Mucosa of stomach (tissue), 1 donor: ENCODE results near the gene ADORA3.
A peak's percentile ranks its signal among the peaks of the same experiment; 100 is the strongest.

Source experiments
- H3K27me3 ChIP-seq: one replicate; pipeline ENCODE4 v1.7.0; 2013; ENCODE audit warnings: mild to moderate bottlenecking, low read length; ENCODE audit not compliant: control insufficient read depth, insufficient read depth
- H3K36me3 ChIP-seq: one replicate; pipeline ENCODE4 v1.7.0; 2013; ENCODE audit warnings: low read length; ENCODE audit not compliant: control insufficient read depth, insufficient read depth
- H3K4me1 ChIP-seq: one replicate; pipeline ENCODE4 v1.7.0; 2013; ENCODE audit warnings: mild to moderate bottlenecking, low read length; ENCODE audit not compliant: control insufficient read depth, insufficient read depth
- H3K4me3 ChIP-seq: one replicate; pipeline ENCODE4 v1.7.0; 2013; ENCODE audit warnings: low read length
- H3K9ac ChIP-seq: one replicate; pipeline ENCODE4 v1.7.0; 2013; ENCODE audit warnings: mild to moderate bottlenecking, low read length, moderate library complexity
- H3K9me3 ChIP-seq: one replicate; pipeline ENCODE4 v1.7.0; 2013; ENCODE audit warnings: mild to moderate bottlenecking, low read length, moderate library complexity; ENCODE audit not compliant: control insufficient read depth
- donor health status: Pancreatic carcinoma.

The ADORA3 gene

GRCh38 chr1:111483876-111484275, 19.6 kb downstream of the ADORA3 start:
- Histone ChIP-seq H3K9ac (no peak overlapping the region), H3K4me1 (peaks cover 3% of the 10 kb centered on the region), H3K4me3 (no peak overlapping the region), H3K27me3 (no peaks in the 10 kb centered on the region), H3K9me3 (no peaks in the 10 kb centered on the region), H3K36me3 (no peaks in the 10 kb centered on the region)

- Histone ChIP-seq H3K9me3 (no peaks in the 10 kb centered on the region), H3K4me1 (peaks cover 3% of the 10 kb centered on the region), H3K9ac (no peak overlapping the region), H3K36me3 (no peaks in the 10 kb centered on the region), H3K27me3 (no peaks in the 10 kb centered on the region), H3K4me3 (no peak overlapping the region)
These were observed 20.3 kb downstream of the ADORA3 start for GRCh38 chr1:111483166-111483565.

- H3K4me1 ChIP-seq: peaks cover 3% of the 10 kb centered on the region
- H3K36me3 ChIP-seq: no peaks in the 10 kb centered on the region
- H3K9me3 ChIP-seq: no peaks in the 10 kb centered on the region
- H3K27me3 ChIP-seq: no peaks in the 10 kb centered on the region
- no peak overlapping the region for H3K9ac ChIP-seq
- no peak overlapping the region for H3K4me3 ChIP-seq
These were observed 21.8 kb downstream of the ADORA3 start for GRCh38 chr1:111481387-111482221.

GRCh38 chr1:111480674-111481073, 22.8 kb downstream of the ADORA3 start:
- H3K4me3 ChIP-seq: no peak overlapping the region

GRCh38 chr1:111476761-111477309, 26.6 kb downstream of the ADORA3 start:
- H3K9ac ChIP-seq: no peak overlapping the region
- H3K27me3 ChIP-seq: no peaks in the 10 kb centered on the region
- H3K4me3 ChIP-seq: no peak overlapping the region
- no peaks in the 10 kb centered on the region for H3K9me3 ChIP-seq
- peaks cover 2% of the 10 kb centered on the region for H3K4me1 ChIP-seq
- H3K36me3 ChIP-seq: no peaks in the 10 kb centered on the region

More at GRCh38 chr1:111480674-111481073, 22.8 kb downstream of the ADORA3 start:
- Histone ChIP-seq H3K36me3 (no peaks in the 10 kb centered on the region), H3K9ac (no peak overlapping the region), H3K9me3 (no peaks in the 10 kb centered on the region), H3K4me1 (peaks cover 3% of the 10 kb centered on the region), H3K27me3 (no peaks in the 10 kb centered on the region)

GRCh38 chr1:111476214-111476613, 27.2 kb downstream of the ADORA3 start:
- Histone ChIP-seq H3K27me3 (no peaks in the 10 kb centered on the region), H3K4me3 (no peak overlapping the region), H3K9me3 (no peaks in the 10 kb centered on the region), H3K36me3 (no peaks in the 10 kb centered on the region), H3K4me1 (no peaks in the 10 kb centered on the region), H3K9ac (no peak overlapping the region)

GRCh38 chr1:111475701-111476100, 27.7 kb downstream of the ADORA3 start:
- Histone ChIP-seq H3K9me3 (no peaks in the 10 kb centered on the region), H3K4me1 (no peaks in the 10 kb centered on the region), H3K27me3 (no peaks in the 10 kb centered on the region), H3K36me3 (no peaks in the 10 kb centered on the region), H3K9ac (no peak overlapping the region), H3K4me3 (no peak overlapping the region)

GRCh38 chr1:111474521-111474920, 28.9 kb downstream of the ADORA3 start:
- H3K27me3 ChIP-seq: no peaks in the 10 kb centered on the region
- no peaks in the 10 kb centered on the region for H3K4me1 ChIP-seq
- no peak overlapping the region for H3K9ac ChIP-seq
- no peak overlapping the region for H3K4me3 ChIP-seq
- no peaks in the 10 kb centered on the region for H3K9me3 ChIP-seq
- H3K36me3 ChIP-seq: no peaks in the 10 kb centered on the region

GRCh38 chr1:111474106-111474505, 29.3 kb downstream of the ADORA3 start:
- Histone ChIP-seq H3K9ac (peak overlapping the region; percentile 38), H3K36me3 (no peaks in the 10 kb centered on the region), H3K27me3 (no peaks in the 10 kb centered on the region), H3K4me3 (no peak overlapping the region), H3K9me3 (no peaks in the 10 kb centered on the region), H3K4me1 (no peaks in the 10 kb centered on the region)

GRCh38 chr1:111471538-111471937, 31.9 kb downstream of the ADORA3 start:
- H3K27me3 ChIP-seq: no peaks in the 10 kb centered on the region
- no peaks in the 10 kb centered on the region for H3K4me1 ChIP-seq
- H3K9ac ChIP-seq: no peak overlapping the region
- H3K4me3 ChIP-seq: no peak overlapping the region
- no peaks in the 10 kb centered on the region for H3K9me3 ChIP-seq
- no peaks in the 10 kb centered on the region for H3K36me3 ChIP-seq

GRCh38 chr1:111471012-111471411, 32.4 kb downstream of the ADORA3 start:
- Histone ChIP-seq H3K9ac (no peak overlapping the region), H3K36me3 (no peaks in the 10 kb centered on the region), H3K9me3 (no peaks in the 10 kb centered on the region), H3K4me1 (no peaks in the 10 kb centered on the region), H3K27me3 (no peaks in the 10 kb centered on the region), H3K4me3 (no peak overlapping the region)

GRCh38 chr1:111470596-111470995, 32.8 kb downstream of the ADORA3 start:
- H3K36me3 ChIP-seq: no peaks in the 10 kb centered on the region
- no peaks in the 10 kb centered on the region for H3K9me3 ChIP-seq
- H3K4me1 ChIP-seq: no peaks in the 10 kb centered on the region
- H3K27me3 ChIP-seq: no peaks in the 10 kb centered on the region
- H3K9ac ChIP-seq: no peak overlapping the region
- H3K4me3 ChIP-seq: no peak overlapping the region
